GM18502 (cell line): Measurements from ENCODE around the gene TXNRD2.
"Not testable (repeated sequence)": the region's sequence is repeated elsewhere in the genome, so short reads cannot be mapped to it uniquely, and the experiment has no call there.

Source experiments
- ATAC-seq: cut with Tn5 transposase; IDR thresholded peaks from one replicate; pipeline ENCODE4 v1.9.1; 2021; ENCODE audit warnings: mild to moderate bottlenecking; ENCODE audit not compliant: unreplicated experiment, poor library complexity

The TXNRD2 gene

DNA sequence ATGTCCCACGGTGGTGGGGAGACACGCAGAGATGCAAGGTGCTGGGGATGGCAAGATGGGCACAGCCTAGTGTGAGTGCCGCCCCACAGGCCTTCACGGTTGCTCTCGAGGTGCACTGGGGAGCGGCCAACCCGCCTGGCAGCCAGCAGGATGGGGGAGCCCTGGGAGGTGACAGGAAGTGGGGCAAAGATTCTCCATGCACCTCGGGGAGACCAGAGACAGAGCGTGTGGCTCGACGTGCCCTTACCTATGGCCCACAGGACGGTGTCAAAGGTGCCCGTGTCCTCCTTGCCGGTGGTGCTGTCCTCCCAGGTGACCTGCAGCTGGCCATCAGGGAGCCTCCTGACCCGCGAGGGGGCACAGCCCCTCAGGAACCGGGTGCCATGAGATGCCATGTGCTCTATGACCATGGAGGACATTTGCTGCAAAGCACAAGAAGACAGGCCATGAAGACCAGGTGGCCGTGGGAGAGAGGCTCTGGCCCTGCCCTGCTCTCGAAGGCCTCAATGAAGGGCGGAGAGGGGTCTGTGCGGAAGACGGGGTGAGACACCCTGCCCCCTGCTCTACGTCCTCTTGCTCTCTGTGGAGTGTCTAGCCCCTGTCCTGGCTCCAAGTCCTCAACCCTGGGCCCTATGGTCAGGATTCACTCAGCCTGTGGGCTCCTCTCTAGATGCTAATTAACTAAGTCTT lies 46.3 kb downstream of the TXNRD2 start:
- ATAC-seq, result no peak

DNA sequence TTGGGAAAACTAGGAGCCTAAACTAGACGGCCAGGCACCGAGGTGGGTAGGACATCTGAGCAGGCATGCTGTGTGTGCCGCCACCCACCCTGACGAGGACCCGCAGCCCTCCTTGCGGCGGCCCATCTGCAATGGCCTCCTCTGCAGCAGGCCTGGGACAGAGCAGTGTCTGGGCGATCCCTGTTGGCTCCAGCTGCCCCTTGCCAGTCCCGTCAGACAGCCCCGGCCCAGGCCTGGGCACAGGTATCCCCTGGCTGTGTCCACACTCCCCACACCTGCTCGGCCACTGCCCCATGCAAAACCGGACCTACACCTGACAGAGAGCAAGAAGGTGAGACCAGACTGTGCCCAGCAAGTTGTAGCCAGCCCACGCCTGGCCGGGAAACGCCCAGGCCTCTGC lies 48.3 kb downstream of the TXNRD2 start:
- ATAC-seq, result no peak

DNA sequence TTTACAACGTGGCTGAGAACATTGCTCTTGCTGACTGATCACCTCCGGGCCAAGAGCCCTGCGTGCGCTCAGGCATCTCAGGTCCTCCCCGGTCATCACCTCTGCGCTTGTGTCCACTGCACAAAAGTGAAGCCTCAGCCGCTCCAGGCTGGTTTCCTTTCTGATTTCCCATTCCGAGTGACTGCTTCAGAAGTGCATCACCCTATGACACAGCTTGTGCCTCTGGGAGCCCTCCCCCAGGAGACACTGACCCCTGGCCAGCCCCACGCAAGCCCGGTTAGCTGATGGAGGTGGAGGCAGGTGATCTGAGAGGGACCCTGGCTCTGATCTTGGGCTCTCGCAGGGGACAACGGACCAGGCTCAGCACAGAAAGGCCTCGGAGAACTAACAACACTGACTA lies 48.7 kb downstream of the TXNRD2 start:
- no peak for ATAC-seq

DNA sequence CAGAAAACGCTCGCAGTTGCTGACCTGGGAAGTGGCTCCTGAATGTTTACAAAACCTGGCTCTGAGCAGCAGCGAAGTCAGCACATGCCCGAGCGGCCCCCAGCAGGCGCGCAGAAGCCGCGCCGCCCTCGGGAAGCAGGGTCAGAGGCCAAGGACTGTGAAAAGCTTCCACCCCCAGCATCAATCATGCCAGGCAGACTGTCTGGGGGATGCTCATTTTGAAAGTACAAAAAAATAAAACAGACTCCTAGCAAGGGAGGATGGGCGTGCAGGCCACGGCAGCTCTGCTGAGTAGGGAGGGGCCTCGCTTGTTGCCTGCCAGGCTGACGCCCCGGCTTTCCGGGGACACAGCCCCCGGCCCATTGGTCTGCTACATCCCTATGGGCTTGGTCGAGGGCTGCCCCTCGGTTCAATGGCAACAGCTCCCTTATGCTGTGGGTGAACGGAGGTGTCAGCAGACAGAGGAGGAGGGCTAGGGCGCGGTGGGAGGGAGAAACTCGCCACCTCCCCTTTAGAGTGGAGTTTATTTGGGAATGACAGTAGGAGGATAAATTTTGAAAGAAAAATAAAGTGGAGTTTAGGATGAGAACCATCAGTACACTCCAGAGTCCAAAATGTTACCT lies 49.2 kb downstream of the TXNRD2 start:
- ATAC-seq, result no peak

DNA sequence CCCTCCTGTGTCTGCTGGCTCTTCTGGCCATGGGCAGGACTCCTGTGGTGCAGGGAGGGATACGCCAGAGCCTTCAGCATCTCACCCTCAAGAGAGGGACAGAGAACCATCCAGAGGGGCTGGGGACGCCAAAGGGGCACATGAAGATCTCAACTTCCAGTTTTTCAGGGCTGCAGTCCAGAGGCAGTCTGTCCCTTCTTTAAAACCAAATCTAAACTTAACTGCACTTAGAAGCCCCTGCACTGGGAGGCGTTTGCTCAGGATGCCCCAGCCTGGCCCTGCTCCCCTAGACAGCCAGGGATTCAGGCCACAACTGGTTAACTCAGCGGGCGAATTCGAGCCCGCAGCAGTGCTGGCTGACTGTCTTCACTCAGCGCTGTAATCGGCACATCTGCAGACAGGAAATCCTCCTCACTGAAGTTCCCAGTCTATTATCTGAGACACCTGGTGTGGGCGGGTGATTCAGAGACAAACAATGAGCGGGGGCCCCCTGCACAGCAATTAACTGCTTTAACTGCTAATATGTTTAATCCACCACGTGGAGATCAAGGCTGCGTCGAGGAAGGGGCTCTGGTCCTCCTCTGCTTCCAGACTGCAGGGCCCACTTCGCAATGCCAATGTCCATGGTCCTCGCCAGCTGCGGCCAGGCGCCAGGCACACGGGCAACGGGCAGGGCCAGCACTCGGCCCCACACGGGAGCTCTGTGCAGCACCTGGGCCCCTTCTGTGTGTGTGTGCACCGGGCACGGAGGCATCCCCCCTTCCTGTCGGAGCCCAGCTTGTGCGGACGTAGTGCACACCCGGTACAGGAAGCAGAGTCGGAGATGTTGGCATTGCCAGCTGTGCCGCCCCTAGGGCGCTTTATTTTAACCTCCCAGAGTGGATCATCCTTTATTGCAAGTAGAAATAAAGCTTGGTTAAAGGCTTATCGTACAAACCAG lies 50.0 kb downstream of the TXNRD2 start:
- ATAC-seq, result no peak

DNA sequence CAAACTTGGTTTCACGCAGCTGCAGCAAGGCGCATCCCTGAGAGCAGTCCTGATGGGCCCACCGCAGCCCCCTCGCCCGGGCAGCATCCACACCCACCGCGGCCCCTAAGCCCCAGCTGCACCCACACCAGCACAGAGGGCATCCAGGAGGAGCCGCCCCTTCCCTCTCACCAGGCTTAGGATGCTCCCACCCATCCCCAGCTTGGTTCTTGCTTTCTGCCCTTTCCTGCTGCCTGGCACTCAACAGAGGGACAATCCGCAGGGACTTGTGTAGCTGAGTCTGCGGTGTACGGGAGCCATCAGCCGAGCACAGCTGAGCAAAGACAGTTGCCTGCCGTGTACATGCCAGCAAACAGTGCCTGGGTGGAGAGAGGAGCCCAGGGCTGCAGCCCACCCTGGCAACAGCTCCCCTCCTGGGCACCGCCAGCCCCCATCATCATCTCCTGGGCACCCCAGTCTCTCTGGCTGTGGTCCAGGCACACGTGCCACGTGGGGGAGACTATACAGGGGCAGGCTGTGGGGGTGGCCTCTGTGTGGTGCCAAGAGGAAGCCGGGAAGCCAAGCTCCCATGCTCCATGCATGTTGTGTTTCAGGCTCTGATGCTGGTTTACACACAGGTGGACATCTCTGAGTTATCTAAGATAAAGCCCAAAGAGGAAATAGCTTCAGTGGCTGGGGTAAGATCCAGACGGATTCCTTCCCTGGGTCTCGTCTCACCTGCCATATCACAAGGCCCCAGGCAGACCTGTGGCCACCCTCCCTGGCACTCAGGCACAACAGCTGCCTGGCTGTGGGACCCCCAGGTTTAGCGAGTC lies 50.9 kb downstream of the TXNRD2 start:
- ATAC-seq, result no peak

DNA sequence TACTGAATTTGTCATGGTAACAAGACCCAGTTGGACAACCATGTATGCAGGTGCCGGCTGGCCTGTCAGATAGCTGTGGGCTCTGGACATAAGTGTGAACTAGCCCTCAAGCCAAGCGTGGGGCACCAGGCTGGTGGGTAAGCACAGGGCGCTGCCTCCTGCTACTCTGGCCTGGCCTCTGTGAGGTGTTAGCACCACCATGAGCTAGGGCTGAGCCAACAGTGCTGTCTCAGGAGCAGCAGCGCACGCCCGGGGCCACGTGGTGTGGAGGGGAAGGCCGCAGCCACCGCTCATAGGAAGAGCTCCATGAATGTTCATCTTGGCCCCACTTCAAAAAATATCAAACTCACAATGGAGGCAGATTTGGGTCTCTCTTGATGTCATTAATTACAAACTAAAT lies 51.7 kb downstream of the TXNRD2 start:
- ATAC-seq, result no peak

DNA sequence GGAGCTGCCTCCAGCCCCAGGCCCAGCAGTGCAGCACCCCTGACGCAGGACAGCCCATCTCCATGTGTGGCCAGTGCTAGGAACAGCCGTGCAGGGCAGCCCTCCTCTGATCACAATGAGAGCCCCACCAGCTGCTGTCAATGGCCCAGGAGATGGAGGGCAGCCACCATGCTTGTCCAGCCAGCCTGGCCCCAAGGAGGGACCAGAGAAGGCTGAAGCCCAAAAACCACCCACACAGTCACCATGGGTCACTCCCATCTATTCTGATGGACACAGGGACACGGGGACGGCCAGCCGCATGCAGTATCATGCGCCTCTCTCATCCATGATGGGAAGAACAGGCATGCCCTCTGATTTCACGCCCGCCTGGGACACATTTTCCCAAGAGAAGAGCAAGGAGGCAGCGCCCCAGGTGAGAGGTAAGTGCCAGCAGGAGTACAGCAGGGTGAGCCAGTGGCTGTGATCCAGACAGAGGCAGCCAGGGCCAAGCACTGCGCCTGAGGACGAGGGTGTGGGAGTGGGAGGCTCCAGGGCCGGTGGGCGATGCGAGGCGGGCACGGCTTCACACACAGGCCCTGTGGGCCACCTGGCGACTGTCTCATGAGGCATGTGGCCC lies 53.4 kb downstream of the TXNRD2 start:
- no peak for ATAC-seq

DNA sequence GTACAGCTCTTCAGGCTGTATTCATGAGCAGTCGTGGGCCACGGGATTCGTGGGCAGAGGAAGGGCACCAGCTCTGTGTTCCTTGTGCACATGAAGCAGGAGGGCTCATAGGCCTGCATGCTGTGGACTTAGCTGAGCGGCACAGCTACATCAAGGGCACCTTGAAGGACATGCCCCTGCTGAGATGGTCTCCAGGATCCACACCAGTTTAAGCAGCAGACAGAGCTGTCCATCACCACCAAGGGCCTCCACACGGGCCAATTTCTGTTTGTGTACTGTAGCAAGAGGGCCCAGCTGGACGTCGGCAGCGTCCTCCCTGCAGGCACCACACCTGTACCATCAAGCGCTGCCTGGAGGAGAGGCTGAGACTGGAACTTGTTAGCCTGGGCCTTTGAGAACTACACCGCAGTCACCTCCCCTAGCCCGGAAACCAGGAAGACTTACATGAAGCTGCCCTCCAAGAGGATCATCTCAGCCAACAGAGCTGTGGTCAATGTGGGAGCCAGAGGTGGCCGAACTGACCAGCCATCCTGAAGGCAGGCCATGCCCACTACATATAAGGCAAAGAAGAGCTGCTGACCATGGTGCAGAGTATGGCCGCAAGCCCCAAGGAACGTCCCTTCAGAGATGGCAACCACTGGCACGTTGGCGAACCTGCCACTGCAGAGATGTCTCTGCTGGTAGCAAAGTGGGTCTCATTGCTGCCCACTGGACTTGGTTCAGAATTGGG lies 54.2 kb downstream of the TXNRD2 start:
- ATAC-seq, result no peak

DNA sequence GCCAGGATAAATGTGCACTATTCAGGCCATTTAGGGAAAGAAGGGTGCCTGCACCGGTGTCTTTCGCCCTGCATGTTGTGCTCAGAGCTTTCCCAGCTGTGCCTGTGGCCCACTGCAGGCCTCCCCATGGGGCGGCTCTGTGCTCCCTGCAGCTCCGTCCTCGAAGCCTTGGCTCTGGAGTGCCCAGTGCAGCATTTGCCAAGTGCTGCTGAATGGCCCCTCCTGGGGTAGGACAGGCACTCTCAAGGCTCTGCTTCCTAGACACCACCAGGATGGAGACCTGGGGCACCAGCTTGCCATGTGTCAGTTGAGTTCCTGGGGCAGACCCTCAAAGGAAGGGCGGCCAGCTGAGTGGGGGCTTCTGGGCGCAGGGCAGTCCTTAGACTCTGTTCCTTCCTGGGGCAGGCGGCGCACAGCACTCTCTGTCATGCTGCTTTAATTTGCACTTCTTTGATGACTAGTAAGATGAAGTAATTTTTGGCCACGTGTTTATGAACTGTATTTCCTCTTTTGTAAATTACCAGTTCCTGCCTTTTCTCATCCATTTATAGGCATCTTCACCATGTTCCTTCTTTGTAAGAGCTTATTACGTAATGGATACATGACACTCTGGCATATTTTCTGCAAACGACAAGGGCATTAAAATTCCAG lies 54.9 kb downstream of the TXNRD2 start:
- ATAC-seq, result no peak

DNA sequence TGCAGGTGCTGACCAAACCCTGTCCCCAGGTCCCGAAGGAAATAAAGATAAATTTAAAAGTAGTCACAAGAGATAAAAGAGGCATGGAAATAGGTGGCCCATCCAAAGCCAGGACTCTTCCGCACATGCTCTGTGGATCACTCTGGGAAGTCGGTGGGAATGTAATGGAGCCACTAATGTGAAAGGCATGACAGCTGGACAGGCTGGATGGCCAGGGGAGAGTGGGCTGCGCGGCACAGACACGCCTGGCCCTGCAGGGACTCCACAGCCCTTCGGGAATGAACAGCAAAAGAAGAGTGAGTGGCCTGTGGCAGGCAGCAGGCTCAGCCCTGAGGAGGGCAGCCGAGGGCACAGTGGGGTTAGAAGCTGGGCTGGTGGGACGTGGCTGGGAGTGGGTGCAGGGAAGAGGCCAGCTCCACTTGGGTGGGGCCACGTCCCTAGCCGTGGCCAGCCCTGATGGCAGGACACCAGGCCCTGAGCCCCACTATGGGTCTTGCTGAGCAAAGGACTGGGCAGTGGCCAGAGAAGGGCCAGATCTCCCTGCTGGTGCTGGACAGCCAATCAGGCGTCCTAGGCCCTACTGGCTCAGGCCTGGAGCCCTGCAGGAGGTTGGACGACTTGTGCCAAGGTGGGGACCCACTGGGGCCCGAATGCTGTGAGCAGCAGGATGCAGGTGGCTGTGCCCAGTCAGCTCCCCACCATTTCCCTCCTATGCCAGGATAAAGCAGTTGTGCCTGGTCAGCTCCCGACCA lies 55.6 kb downstream of the TXNRD2 start:
- no peak for ATAC-seq

DNA sequence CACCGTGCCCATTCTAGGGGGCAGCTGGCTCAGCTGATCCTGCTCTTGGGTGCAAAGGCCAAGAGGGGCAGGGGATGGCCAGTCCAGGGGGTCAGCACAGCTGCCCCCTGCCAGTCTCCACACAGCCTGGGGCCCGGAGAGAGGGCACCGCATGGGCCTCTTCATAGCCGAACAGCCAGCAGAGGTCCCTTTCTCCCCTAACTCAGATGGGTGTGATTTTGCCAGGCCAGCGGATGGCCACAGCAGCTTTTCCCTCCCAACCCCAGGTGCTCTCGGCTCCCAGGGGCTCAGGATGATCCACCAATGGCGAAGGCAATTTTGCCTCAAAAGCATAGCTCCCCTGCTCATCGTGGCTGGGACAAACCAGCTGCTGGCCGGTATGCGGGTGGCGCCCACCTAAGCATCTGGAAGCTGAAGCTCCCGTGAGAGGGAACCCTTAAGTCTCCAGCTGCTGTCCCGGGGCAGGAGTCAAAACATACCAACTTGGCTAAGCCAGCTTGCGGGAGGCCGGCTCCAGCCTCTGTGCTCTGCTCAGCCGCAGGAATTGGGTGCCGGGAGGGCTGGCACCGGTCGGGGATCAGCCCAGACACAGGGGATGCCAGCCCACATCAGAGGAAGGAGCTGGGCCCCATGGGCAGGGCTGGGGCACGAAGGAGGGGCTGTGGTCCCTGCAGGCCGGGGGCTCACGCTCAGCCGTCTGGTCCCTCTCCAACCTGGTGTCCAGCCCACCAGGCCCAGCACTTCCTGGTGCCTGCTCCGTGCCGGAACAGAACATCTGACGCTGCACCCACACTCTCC lies 56.5 kb downstream of the TXNRD2 start:
- ATAC-seq, result no peak

DNA sequence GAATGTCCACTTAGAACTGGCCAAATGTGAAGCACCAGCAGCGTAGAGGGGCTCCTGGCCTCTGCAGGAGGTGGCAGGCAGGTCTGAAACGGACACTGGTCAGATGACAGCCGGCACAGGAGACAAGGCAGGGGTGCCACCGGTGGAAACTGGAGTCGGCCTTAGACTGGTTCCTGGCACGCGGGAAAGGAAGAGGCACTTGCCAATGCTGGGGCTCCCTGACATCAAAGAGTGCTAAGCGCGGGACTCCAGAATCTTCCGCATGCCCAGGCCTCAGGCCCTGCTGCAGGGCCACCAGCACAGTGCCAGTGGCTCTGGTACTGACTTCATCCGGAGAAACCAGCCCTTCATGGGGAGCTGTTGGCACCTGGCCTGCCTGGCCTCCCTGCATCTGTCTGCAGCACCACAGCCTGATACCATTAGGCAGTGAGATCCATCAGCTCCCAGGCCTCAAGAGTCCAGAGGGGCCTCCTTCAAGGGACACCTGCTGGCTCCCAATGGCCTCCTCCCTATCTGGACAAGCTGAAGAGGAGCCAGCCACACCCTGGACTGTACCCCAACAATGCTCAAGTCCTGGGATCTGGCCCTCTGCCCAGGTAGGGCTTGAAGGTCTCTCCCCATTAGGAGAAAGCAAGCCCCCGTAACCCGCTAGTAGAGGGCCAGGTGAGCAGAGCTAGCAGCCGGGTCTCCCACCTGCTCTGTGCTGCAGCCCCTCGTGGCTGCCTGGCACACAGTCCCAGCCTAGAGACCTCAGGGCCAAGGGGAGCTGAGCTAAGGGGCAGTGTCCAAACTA lies 57.3 kb downstream of the TXNRD2 start:
- no peak for ATAC-seq

DNA sequence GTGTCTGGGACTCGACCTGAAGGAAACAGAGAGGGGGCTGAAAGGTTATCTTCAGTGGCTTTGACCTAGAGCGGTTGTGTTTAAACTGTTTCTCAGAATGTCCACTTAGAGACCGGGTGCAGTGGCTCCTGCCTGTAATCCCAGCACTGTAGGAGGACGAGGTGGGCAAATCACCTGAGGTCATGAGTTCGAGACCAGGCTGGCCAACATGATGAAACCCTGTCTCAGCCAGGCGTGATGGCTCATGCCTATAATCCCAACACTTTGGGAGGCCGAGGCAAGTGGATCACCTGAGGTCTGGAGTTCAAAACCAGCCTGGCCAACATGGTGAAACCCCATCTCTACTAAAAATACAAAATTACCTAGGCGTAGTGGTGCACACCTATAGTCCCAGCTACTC lies 58.2 kb downstream of the TXNRD2 start:
- ATAC-seq, result not testable (repeated sequence)

DNA sequence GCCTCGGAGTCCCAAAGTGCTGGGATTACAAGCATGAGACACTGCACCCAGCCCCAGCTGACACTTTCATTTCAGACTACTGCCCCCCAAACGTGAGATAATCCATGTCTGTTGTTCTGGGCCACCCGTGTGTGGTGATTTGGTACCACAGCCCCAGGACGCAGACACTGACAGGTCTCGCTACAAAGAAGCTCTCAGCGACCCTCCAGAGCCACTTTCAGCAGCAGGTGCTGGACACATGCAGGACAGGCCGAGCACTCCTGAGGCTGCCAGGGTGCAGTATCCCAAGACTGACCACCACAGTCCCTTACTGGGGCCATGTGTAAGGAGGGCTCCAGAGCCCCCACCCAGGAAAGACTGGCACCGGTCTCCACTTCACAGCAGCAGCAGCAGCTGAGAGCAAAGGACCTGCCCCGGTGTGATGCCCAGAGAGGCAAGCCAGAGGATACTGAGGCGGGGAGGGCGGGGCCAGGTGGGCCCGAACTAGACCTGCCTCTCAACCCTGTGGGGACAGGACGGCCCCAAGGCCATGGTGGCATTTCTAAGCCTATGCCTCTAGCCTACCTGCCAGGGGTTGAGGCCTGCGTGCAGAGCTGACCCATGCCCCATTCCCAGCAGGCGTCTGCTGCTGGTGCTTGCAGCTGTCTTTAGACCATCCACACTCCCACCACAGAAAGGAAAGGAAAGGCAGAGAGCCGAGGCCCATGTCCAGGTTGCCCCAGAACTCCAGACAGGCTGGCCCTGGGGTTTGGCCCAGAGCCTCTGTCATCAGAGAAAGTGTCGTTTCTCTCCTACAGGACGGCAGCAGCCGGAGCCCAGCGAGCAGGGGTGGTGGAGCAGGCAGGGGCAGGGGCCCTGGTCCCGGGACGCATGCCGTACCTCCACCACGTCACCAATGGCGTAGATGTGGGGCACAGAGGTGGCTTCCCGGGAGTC lies 58.9 kb downstream of the TXNRD2 start:
- no peak for ATAC-seq
